Cardiac muscle cell (in vitro differentiated cells and primary cell): ENCODE data around the gene CDCP2. TPM values are rescaled to one million over a fixed set of nuclear protein-coding genes. Genes with fewer than 3 reads are reported as not detected.

Experiments
- DNase-seq, 2 donors: peaks; one replicate each; pipeline versions ENCODE4 v3.0.0 to v3.0.0-alpha.2; 2010 to 2017; ENCODE audit warnings: low read depth in 1 of 2, low spot score in 1 of 2
- H3K27ac ChIP-seq: fragments of 200-600 bp; sonication (generic); 2 replicates; pipeline ENCODE4 v1.5.1; 2016
- H3K27me3 ChIP-seq: fragments of 200-600 bp; sonication (generic); 2 replicates; pipeline ENCODE4 v1.6.0; 2016; ENCODE audit warnings: control low read depth
- H3K36me3 ChIP-seq: fragments of 200-600 bp; sonication (generic); 2 replicates; pipeline ENCODE4 v1.5.1; 2016; ENCODE audit warnings: control low read depth
- H3K4me1 ChIP-seq: fragments of 200-600 bp; sonication (generic); 2 replicates; pipeline ENCODE4 v1.8.1; 2017; ENCODE audit warnings: low read depth, mild to moderate bottlenecking, mixed run types
- H3K4me3 ChIP-seq: fragments of 200-600 bp; sonication (generic); 2 replicates; pipeline ENCODE4 v1.5.1; 2016; ENCODE audit warnings: mild to moderate bottlenecking
- H3K9me3 ChIP-seq: fragments of 200-600 bp; sonication (generic); 2 replicates; pipeline ENCODE4 v1.5.1; 2017; ENCODE audit warnings: low read depth, mild to moderate bottlenecking, control low read depth
- polyA plus RNA-seq: library from polyadenylated mRNA; unstranded; fragments of >200 nt; fragmentation: Nextera tagmentation; extraction: Ambion mirVana; gene quantifications from 2 replicates; pipeline ENCODE4 v1.2.1, GENCODE V29; 2016
- total RNA-seq: library from RNA; depleted of rRNA; stranded (reverse); fragments of >200 nt; gene quantifications from 2 replicates; pipeline ENCODE4 v1.2.3, GENCODE V29; 2016
- TF ChIP-seq, protein P1 (sequence below): IDR thresholded peaks from 2 replicates; pipeline ENCODE4 v1.5.1; 2012; ENCODE audit warnings: low read depth, mild to moderate bottlenecking, low read length

CDCP2 gene
- total and polyA plus RNA-seq, 2 experiments from 2014 or later, result 0.06 TPM; not detected in 1

GRCh38 chr1:54094001-54094729 lies 58.6 kb downstream of the CDCP2 start:
- H3K27me3 ChIP-seq, result no peaks in the 10 kb centered on the region
- H3K27ac ChIP-seq, result no peak overlapping the region
- H3K36me3 ChIP-seq, result no peaks in the 10 kb centered on the region
- TF ChIP-seq, protein P1, sequence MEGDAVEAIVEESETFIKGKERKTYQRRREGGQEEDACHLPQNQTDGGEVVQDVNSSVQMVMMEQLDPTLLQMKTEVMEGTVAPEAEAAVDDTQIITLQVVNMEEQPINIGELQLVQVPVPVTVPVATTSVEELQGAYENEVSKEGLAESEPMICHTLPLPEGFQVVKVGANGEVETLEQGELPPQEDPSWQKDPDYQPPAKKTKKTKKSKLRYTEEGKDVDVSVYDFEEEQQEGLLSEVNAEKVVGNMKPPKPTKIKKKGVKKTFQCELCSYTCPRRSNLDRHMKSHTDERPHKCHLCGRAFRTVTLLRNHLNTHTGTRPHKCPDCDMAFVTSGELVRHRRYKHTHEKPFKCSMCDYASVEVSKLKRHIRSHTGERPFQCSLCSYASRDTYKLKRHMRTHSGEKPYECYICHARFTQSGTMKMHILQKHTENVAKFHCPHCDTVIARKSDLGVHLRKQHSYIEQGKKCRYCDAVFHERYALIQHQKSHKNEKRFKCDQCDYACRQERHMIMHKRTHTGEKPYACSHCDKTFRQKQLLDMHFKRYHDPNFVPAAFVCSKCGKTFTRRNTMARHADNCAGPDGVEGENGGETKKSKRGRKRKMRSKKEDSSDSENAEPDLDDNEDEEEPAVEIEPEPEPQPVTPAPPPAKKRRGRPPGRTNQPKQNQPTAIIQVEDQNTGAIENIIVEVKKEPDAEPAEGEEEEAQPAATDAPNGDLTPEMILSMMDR, result no peak
- H3K4me3 ChIP-seq, result no peak overlapping the region
- H3K9me3 ChIP-seq, result no peaks in the 10 kb centered on the region
- no peaks in the 10 kb centered on the region for H3K4me1 ChIP-seq
- no peak for DNase-seq

DNA sequence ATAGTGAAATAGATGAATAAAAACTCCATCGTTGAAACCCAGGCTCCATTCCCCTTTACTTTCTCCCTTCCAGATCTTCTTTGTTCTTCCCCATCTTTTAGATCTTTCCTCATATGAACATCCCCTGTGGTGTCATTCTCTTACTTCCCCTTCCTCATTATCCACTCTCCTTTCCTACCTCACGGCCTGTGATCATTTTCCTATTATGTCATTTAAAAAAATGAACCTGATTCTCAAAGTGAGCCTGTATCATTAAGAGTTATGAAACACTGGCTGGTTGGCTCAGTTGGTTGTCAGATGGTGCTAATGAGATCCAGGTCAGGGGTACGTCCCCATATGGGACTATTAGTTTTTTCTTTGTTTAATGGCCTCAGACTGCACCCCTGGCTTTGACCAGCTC lies 61.1 kb downstream of the CDCP2 start:
- no peaks in the 10 kb centered on the region for H3K4me1 ChIP-seq
- H3K36me3 ChIP-seq, result no peaks in the 10 kb centered on the region
- DNase-seq, result no peak
- TF ChIP-seq, protein P1, result no peak
- no peak overlapping the region for H3K4me3 ChIP-seq
- no peaks in the 10 kb centered on the region for H3K9me3 ChIP-seq
- H3K27me3 ChIP-seq, result no peaks in the 10 kb centered on the region
- no peak overlapping the region for H3K27ac ChIP-seq

GRCh38 chr1:54088385-54088784 lies 64.4 kb downstream of the CDCP2 start:
- TF ChIP-seq, protein P1, result no peak
- Histone ChIP-seq H3K4me1 (no peaks in the 10 kb centered on the region), H3K9me3 (no peaks in the 10 kb centered on the region), H3K36me3 (no peaks in the 10 kb centered on the region), H3K4me3 (no peak overlapping the region), H3K27me3 (no peaks in the 10 kb centered on the region), H3K27ac (no peak overlapping the region)
- DNase-seq, result no peak

- no peaks in the 10 kb centered on the region for H3K4me1 ChIP-seq
- H3K9me3 ChIP-seq, result no peaks in the 10 kb centered on the region
- no peak overlapping the region for H3K27ac ChIP-seq
- no peak for DNase-seq
- no peak overlapping the region for H3K4me3 ChIP-seq
- TF ChIP-seq, protein P1, result no peak
- no peaks in the 10 kb centered on the region for H3K27me3 ChIP-seq
- H3K36me3 ChIP-seq, result no peaks in the 10 kb centered on the region
These were observed 66.0 kb downstream of the CDCP2 start for GRCh38 chr1:54086754-54087153.

DNA sequence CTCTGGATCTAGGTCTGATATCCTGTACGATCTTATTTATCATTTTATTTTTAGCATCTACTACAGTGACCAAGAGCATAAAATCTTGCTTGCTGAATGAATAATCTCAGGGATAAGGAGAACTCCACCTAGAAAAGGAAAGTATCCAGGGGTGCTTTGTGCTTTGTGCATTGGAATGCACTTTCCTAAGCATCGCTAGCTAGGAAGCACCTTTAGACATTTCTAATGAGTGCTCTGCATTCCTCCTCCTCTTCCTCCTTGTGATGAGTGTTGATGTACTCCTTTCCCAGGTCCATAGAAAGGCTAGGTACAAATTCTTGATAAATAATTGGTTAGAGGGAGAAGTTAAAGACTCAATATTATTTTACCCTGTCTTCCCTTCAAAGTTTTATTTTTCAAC lies 68.0 kb downstream of the CDCP2 start:
- TF ChIP-seq, protein P1, result no peak
- H3K36me3 ChIP-seq, result no peaks in the 10 kb centered on the region
- H3K4me1 ChIP-seq, result no peaks in the 10 kb centered on the region
- no peak for DNase-seq
- H3K27me3 ChIP-seq, result no peaks in the 10 kb centered on the region
- no peaks in the 10 kb centered on the region for H3K9me3 ChIP-seq
- no peak overlapping the region for H3K4me3 ChIP-seq
- no peak overlapping the region for H3K27ac ChIP-seq

Other genes starting within 250 kb of the CDCP2 start
- 21.6 and 32.8 TPM in 2 replicates for gene IFT25, start 207.3 kb downstream of the CDCP2 start, total RNA-seq
- 54.7 and 57.9 TPM in 2 replicates for gene IFT25, start 207.3 kb downstream of the CDCP2 start, polyA plus RNA-seq
- gene LRRC42, start 206.7 kb downstream of the CDCP2 start, total RNA-seq, result 39.3 and 44.9 TPM in 2 replicates
- gene LRRC42, start 206.7 kb downstream of the CDCP2 start, polyA plus RNA-seq, result 49.6 and 50.5 TPM in 2 replicates
- gene LDLRAD1, start 134.8 kb downstream of the CDCP2 start, total RNA-seq, result not detected in 2 replicates
- gene LDLRAD1, start 134.8 kb downstream of the CDCP2 start, polyA plus RNA-seq, result not detected in 2 replicates
- gene TMEM59, start 99.8 kb downstream of the CDCP2 start, total RNA-seq, result 71.0 and 73.1 TPM in 2 replicates
- 330 and 350 TPM in 2 replicates for gene TMEM59, start 99.8 kb downstream of the CDCP2 start, polyA plus RNA-seq
- 5.7 and 10.1 TPM in 2 replicates for gene TCEANC2, start 99.4 kb downstream of the CDCP2 start, total RNA-seq
- 8.2 and 14.4 TPM in 2 replicates for gene TCEANC2, start 99.4 kb downstream of the CDCP2 start, polyA plus RNA-seq
- gene CYB5RL, start 47.0 kb upstream of the CDCP2 start, total RNA-seq, result 5.0 and 6.4 TPM in 2 replicates
- 6.7 and 9.1 TPM in 2 replicates for gene CYB5RL, start 47.0 kb upstream of the CDCP2 start, polyA plus RNA-seq
- gene MRPL37, start 47.2 kb upstream of the CDCP2 start, total RNA-seq, result 93.7 and 94.3 TPM in 2 replicates
- gene MRPL37, start 47.2 kb upstream of the CDCP2 start, polyA plus RNA-seq, result 95.7 and 97.9 TPM in 2 replicates